Activated CD4-positive, CD25-positive, alpha-beta regulatory T cell treated with anti-CD3 and anti-CD28 coated beads, Interleukin-2, amount 50 U/mL, for 24 hours (primary cell): ENCODE data around the gene MEGF6.

ENCODE experiments used
- ATAC-seq, 2 donors: fragments of 150-1000 bp; cut with Tn5 transposase; one replicate each; pipeline ENCODE4 v1.10.0; 2021; ENCODE audit warnings: mild to moderate bottlenecking in 1 of 2, moderate library complexity in 1 of 2

Gene MEGF6

GRCh38 chr1:3609016-3609768 lies 2.1 kb downstream of the MEGF6 start:
- ATAC-seq: no peak

DNA sequence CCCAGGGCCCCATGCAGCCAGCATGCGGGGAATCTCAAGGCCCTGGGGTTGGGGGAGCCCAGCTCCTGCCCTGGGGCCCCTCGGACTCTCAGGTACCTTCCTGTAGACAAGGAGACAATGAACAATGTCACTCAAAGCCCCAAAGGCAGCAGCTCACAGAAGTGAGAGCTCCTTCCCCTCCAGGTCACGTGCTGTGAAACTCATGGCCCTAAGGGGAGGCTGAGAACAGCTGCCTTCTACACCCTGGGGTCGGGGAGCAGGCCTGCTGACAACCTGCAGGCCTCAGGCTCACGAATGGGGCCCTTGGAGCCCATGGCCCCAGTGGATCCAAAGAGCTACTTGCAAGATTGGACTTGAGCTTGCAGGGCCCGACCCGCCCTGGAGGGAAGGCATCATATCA lies 3.2 kb downstream of the MEGF6 start:
- ATAC-seq: no peak

- ATAC-seq: no peak
These were observed 3.6 kb downstream of the MEGF6 start for GRCh38 chr1:3607703-3608065.

DNA sequence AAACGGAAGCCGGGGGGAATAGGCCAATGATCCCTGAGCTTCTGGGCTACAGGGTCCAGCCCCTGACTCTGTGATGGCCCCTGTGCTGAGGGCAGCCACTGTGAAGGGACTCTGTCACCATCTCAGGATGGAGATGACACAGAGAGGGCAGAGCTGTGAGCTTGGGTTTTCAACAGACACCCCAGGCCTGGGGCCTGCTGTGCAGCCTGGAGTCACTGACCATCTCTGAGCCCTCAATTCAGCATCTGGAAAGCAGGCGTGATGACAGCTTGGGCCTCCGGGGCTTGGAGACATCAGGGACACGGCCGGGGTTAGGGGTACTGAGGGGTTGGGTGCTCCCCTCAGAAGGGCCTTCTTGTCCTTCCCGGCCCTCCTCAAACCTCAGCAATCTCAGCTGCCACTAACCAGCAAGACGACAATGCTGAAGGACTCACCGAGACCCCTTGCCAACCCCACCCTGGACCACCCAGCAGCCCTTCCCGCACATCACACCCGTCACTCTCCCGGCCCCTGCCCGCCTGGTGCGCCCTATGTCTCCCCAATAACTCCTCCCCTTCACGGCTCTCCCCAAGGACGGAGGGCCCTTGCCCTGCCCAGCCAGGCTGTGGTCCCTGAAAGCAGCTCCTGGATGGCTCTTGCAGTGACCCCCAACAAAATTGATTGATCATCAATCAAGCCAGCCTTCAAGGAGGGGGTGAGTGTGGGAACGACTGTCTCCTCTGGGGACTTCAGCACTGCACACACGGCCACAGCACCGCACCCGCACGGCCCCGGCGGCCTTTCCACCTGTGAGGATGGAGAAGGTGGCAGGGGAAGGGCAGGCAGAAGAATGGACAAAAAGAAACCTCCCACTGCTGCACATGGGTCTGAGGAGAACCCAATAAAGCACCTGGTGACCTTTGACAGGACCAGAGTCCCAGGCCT lies 4.3 kb downstream of the MEGF6 start:
- ATAC-seq: no peak

DNA sequence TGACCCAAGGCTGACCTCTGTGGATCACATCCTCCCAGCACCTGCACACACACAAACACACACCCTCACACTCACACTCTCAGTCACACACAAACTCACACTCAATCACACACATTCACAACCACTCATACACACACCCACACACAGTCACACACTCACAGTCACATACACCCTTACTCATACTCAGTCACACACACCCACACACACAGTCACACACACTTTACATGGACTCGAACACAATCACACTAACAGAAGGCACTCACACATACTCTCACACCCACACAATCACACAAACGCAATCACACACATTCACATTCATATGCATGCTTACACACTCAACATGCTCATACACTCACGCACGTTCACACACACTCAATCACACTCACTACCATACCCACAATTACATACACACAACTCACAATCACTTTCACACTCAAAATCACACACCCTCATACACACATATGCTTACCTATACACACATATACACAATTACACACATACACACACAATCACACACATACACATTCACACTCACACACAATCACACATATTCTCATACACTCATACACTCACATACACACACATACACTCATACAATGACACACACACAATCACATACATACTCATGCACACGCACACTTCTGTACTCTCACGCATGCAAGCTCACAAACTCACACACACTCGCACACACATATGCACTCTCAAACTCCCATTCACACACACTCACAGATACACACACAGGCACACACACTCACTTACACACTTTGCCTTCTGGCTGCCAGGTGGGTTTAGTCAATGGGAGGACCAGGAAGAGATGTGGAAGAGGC lies 6.1 kb downstream of the MEGF6 start:
- no peak for ATAC-seq

GRCh38 chr1:3604468-3604974 lies 6.8 kb downstream of the MEGF6 start:
- no peak for ATAC-seq

DNA sequence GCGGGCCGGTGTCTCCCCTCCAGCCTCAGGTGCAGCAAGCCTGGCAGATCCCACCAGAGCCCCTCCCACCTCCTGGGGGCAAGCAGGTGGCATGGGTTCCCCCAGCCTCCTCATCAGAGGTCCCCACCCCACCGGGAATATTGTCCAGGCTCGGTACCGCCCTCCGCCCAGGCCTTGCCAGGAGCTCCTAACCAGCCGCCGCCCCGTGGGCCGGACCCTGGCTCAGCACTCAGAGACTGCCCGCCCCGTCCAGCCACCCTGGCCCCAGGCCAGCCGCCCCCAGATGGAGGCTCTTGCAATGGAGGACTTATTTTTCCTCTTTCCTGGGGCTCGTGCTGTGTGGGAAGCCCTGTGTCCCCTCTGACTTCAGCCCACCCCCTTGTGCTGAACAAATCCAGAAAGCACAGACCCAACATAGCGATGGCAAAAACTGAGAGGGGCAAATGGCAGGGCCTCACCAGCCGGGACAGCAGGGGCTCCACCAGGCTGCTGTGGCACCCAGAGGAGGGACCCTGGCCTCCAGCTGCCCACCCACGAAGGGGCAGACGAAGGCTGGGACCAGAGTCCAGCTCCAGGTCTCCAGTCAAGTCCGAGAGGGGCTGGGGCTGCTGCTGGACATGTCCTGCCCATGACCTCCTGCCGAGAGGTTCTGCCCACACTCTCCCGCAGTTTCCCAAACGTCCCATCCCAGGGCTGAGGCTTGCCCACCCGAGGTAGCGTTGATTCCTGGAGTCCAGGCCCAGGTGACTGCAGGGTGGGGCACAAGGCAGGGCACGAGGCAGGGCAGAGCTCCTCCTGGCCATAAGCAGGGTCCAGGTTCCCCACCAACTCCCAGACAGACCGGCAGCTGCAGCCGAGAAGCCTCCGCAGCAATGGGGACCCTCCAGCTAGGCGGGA lies 7.5 kb downstream of the MEGF6 start:
- no peak for ATAC-seq

DNA sequence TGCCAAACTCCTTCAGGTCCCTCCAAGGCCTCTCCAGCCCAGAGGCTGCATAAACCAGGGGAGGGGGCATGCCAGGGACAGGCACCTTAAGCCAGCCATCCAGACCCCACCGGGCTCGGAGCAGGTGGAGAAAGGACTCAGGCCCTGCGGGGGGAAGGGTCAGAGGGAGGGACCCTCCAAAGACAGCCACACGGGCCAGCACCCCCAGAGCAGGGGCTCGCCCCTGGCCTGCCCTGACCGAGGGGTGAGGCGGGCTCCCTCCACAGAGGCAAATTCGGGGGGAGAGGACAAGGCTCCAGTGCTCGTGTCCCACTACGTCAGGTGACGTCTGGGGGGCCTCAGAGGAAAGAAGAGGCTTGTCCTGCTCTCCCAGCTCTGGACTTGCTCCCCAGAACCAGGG lies 8.2 kb downstream of the MEGF6 start:
- ATAC-seq: no peak

- no peak for ATAC-seq
These were observed 8.9 kb downstream of the MEGF6 start for GRCh38 chr1:3602375-3602774.

GRCh38 chr1:3601743-3602142 lies 9.6 kb downstream of the MEGF6 start:
- ATAC-seq: no peak

DNA sequence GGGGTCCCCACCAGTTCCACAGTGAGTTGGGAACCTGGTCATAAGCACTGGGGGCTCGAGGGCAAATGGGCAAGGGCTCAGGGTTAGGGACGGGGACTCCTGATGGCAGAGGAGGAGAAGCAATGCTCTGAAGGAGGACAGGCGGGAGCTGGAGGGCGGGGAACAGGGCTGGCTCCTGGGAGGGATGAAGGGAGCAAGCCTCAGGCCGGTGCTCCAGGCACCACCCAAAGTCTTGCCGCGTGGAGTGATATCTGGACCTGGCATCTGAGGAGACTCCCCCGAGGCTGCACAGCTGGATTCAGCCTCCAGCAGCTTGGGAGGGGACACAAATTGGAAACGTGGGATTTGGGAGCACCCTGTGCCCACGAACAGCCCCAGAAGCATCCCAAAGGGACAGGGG lies 11.0 kb downstream of the MEGF6 start:
- no peak for ATAC-seq

DNA sequence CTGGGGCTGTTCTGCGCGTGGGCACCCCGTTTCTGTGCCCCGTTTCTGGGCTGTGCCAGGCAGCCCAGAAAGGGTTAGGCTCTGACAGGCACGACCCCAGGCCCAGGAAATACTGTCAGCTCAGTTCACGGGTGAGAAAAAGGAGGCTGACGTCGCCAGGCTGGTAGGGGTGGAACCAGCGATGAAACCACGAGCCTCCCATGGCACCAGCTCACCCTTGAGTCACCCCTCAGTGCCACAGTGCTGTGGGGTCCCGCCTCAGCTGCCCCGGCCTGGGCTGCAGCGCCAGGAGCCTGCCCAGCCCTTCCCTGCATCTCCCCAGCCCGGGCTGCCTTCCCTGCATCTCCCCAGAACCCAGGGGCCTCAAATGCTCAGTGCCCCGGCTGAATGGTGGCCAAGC lies 11.5 kb downstream of the MEGF6 start:
- no peak for ATAC-seq

DNA sequence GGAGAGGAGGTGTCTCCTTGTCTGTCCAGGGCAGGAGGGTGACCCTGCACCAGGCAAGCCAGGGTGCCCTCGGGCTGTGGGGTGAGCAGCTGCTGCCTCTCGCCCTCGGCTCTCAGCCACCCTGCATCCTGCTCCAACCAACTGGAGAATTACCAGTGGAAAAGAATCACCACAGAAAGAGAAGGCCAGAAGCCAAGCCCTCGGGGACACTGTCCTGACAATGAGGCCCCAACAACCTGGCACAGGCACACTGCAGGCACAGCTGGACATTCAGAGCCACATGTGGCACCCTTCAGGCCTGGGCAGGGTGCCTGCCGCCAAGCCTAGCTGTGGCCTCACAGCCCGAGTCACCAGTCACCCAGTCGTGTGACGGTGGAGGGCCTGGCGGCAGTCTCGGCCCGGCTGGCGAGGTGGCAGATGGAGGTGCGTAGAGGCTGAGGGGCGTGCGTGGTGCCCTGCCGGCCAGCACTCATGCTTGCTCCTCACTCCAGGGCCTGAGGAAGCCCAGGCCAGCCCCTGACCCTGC lies 12.0 kb downstream of the MEGF6 start:
- no peak for ATAC-seq

- no peak for ATAC-seq
These were observed 12.6 kb downstream of the MEGF6 start for GRCh38 chr1:3598522-3599285.

GRCh38 chr1:3598051-3598491 lies 13.2 kb downstream of the MEGF6 start:
- ATAC-seq: peak in 1 of 2 donors; percentile 9

DNA sequence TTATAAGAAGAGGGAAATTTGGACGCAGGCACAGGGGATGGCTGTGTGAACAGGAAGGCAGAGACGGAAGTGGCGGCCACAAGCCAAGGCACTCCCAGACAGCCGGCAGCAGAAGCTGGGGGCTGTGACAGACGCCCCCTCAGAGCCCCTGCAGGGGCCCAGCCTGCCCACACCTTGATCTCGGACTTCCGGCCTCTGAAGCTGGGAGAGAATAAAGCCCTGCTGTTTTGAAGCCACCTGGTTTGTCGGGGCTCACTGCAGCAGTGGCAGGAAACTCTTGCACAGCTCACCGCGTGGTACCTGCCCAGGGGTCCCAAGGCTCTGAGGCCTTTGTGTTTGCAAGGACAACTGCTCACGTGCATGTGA lies 13.7 kb downstream of the MEGF6 start:
- ATAC-seq: peak in 1 of 2 donors; percentile 34

DNA sequence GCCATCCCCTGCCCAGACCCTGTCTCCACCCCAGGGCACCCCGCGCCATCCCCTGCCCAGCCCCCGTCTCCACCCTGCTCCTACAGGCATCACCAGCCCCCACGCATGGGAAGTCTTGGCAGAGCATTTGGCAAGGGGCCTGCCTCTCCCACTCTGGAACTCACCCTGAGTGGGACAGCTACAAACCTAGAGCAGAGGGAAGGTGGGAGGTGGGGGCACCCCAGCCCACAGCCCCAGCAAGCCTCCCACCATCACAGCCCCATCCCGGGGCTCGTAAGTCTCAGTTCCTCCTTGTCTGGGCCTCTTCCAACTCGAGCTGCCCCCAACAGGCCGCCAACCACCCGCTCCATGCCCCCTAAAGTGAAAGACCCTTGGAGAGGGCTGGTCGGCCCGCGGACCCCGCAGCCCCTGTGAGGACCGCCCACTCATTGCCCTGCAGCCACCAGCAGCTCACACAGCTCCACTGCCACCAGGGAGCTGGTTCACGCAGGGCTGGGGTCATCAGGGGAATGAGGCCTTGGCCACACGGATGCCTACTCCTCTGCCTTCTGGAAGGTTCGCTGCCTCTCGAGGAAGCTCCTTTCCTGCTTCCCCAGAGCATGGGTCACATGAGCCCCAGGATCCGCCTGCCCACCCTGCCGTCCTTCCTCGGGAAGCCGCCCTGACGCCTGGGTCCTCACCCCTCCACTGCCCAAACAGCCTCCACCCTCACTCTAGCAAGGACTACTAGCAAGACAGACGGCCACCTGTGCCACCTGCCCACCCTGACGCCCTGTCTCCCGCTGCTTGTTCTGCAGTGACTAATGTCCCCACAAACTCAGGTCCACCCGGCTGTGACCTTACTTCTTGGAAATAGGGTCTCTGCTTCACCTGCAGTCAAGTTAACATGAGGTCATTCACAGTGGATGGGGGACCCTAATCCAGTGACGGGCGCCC lies 14.4 kb downstream of the MEGF6 start:
- ATAC-seq: no peak

DNA sequence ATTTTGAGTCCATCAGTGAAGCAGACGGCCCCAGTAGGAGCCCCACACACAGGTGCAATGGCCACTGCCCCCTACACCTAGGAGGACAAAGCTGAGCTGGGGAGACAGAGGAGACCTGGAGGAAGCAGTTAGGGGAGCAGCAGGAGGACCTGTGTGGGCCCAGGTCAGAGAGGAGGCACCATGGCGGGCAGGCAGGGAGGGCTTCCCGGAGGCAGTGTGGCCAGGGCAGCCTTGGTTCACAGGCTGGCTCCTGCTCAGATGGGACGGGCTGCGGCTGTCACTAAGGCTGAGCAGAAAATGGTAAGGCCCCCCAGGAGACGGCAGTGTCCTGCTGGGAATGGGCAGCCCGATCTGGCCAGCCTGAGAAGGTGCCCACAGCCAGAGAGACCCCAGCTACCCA lies 15.4 kb downstream of the MEGF6 start:
- ATAC-seq: no peak

GRCh38 chr1:3594706-3595377 lies 16.5 kb downstream of the MEGF6 start:
- ATAC-seq: no peak
